GM19463 (cell line): Measurements from ENCODE around the gene KBTBD8.
A peak's percentile ranks its signal among the peaks of the same experiment; 100 is the strongest.

Experiments
- ATAC-seq: cut with Tn5 transposase; IDR thresholded peaks from one replicate; pipeline ENCODE4 v1.9.1; 2021; ENCODE audit warnings: mild to moderate bottlenecking, moderate library complexity; ENCODE audit not compliant: unreplicated experiment

The KBTBD8 gene, protein sequence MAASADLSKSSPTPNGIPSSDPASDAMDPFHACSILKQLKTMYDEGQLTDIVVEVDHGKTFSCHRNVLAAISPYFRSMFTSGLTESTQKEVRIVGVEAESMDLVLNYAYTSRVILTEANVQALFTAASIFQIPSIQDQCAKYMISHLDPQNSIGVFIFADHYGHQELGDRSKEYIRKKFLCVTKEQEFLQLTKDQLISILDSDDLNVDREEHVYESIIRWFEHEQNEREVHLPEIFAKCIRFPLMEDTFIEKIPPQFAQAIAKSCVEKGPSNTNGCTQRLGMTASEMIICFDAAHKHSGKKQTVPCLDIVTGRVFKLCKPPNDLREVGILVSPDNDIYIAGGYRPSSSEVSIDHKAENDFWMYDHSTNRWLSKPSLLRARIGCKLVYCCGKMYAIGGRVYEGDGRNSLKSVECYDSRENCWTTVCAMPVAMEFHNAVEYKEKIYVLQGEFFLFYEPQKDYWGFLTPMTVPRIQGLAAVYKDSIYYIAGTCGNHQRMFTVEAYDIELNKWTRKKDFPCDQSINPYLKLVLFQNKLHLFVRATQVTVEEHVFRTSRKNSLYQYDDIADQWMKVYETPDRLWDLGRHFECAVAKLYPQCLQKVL

DNA sequence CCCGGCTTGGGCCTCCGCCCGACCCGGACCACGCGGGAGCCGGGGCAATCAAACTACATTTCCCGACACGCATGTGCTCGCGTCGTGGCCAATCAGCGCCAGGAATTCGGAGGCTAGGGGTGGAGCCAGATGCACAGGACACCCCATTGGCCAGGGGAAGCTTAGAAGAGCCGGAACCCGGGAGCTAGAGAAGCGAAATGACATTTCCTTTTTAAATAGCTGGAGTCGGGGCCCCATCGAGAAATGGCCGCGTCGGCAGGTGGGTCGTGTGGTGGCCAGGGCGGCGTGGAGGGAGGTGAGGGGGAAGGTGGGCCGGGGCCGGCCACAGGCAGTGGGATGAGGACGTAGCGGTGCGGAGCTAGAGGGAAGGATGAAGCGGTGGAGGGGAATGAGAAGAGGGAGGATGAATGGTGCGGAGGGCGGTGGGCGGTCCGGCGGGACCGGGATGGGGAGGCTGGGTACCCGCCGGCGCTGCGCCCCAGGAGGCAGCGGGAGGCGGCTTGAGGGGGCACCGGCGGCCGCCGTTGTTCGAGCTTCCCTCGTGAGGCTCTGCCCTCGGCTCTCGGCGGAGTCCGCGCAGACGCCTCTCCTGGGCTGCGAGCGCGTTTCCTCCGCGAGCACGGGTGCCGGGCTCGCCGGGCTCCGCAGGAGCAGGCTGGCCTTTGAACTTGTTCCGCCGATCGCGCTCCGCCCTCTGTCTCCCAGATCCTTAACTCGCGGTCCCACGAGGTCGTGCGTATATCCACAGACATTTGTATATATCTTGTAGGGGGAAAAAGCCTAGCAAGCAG, at the start of gene KBTBD8:
TSS of gene KBTBD8 (plus strand) at position 195 of the 791 bp plus-strand sequence. CDS start at position 244, 49 bp downstream.
- ATAC-seq = peak; percentile 90

GRCh38 chr3:66948838-66949237, 49.3 kb upstream of the KBTBD8 start:
- no peak for ATAC-seq

DNA sequence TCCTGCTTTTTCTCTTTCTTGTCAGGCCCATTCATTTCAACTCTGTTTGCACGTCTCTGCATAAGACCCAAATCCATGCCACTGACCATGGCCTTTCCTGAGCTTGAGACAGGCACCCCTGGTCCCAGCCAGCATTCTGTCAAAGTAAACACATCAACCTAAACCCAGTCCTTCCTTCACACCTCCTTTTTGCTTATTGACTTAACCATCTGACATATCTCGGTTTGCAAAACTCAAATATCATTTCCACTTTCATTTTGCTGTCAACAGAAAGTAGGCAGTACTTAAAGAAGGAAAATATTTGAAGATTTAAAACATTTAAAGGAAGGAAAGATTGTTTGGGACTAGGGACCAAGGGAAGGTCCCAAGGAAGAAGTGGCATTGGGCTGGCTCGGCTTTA, 48.2 kb upstream of the KBTBD8 start:
- ATAC-seq = no peak

- ATAC-seq = no peak
Measured at GRCh38 chr3:66952357-66952756, 45.8 kb upstream of the KBTBD8 start.

DNA sequence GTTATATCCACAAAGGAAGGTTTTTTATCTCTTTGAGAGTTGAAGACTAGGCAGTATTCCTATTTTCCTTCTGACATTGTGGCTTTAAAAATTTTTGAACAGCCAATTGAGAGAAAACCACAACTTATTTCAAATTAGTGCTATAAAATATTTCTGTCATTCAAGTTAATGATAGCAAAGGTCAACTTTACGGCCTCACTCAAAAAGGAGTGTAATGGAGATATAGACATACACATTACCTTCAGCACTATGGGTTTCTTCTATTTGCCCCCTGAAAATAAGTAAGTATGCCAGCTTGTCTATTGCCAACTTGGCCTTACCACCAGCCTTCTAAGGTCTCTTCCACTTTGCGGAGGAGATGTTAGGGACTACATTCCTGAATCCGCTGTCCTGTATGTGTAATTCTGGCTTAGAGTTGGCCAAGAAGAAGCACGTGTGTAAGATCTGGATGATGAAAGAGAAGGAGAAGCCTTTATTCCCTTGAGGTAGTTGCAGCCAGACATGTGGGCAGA, 44.1 kb upstream of the KBTBD8 start:
- no peak for ATAC-seq

- ATAC-seq = no peak
Measured at GRCh38 chr3:66956742-66957141, 41.4 kb upstream of the KBTBD8 start.

- ATAC-seq = no peak
Measured at GRCh38 chr3:66957367-66957766, 40.7 kb upstream of the KBTBD8 start.

DNA sequence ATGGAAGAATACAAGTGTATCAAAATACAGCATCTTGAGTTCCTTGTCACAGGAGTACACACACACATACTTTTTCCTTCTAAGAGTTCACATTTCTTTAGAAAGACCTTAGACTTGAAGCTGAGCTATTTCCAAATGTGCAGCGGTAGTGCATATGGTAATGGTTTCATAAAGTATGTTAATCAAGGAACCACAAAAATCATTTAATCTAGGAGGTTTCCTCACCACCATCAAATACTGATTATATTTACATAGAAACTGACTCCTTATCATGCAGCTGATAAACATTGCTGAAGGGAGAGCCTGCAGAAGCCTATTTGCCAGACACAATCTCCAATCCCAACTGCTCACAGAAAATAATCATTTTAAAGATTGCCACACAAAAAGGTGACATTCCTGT, 40.0 kb upstream of the KBTBD8 start:
- ATAC-seq = no peak

- no peak for ATAC-seq
Measured at GRCh38 chr3:66962664-66963063, 35.4 kb upstream of the KBTBD8 start.

GRCh38 chr3:66971245-66971644, 26.9 kb upstream of the KBTBD8 start:
- ATAC-seq = no peak

- ATAC-seq = peak; percentile 99
Measured at GRCh38 chr3:66971891-66972551, 26.1 kb upstream of the KBTBD8 start.

DNA sequence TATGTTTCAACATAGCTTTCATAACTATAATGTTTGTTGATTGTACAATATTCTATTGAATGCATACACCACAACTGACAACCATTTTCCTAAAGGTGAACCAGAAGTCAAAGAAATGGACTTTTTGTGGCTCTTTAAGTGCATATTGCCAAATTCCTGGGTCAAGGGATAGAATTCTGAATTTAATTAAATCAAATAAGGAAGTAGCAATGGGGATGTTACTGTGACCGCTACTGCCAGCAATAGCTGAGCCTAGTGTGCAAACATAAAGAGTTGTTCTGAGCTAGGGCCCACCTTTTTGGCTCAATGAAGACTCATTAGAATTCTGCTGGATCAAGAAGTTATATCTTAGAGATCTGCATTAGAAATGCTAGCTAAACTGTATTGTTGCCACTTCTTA, 17.3 kb upstream of the KBTBD8 start:
- no peak for ATAC-seq

DNA sequence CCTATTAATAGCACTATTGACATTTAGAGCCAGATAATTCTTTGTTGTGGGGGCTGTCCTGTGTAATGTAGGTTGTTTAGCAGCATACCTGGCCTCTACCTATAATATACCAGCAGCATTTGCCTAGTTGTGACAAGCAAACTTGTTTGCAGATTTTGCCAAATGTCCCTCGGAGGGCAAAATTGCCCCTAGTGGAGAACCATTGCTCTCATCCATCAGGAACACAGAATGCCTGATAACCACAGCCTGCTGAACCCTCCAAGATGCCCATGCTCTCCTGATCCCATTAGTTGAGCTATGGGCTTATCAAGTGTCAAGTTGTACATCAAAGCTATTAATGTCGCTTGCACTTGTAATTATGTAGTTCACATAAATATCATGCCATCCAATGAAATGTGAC, 15.0 kb upstream of the KBTBD8 start:
- ATAC-seq = no peak

DNA sequence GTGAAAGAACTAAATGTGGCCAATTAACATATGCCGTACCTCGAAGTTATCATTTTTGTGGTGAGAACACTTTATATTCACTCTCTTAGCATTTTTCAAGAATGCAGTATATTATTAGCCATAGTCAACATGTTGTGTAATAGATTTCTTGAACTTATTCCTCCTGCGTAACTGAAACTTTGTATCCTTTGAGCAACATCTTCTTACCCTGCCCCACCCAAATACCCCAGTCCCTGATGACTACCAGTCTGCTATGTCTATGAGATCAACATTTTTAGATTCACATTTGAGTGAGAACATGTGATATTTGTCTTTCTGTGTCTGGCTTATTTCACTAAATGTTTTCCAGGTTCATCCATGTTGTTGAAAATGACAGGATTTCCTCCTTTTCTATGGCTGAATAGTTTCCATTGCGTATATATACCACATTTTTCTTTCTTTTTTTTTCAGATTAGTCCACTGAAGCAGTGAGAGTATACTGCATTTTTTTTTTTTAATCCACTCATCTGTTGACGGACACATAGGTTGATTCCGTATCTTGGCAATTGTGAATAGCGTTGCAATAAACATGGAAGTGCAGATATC, 12.7 kb upstream of the KBTBD8 start:
- no peak for ATAC-seq

- ATAC-seq = no peak
Measured at GRCh38 chr3:66986406-66986805, 11.7 kb upstream of the KBTBD8 start.

GRCh38 chr3:66989241-66989640, 8.9 kb upstream of the KBTBD8 start:
- no peak for ATAC-seq

- ATAC-seq = peak; percentile 73
Measured at GRCh38 chr3:66989860-66990696, 8.0 kb upstream of the KBTBD8 start.

DNA sequence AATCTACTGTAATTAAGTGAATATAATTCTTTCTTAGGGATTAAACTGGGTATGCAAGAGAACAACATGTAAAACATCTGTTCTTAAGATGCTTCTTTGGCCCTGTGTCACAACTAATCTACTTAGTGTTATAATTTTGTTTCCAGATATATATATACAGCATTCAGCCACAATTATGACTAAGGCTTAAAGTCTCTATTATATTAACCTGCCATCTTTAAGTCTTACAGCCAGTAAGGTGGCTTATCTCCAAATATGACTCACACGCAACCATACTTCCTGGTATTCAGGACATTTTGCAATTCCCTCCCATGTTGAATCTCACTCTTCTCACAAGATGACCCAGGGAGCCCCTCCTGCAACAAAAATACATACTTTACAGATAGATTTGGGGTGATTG, 6.6 kb upstream of the KBTBD8 start:
- no peak for ATAC-seq

- ATAC-seq = no peak
Measured at GRCh38 chr3:66993082-66993481, 5.0 kb upstream of the KBTBD8 start.

- ATAC-seq = no peak
Measured at GRCh38 chr3:66994588-66994987, 3.5 kb upstream of the KBTBD8 start.
